ENCODE measurements around the gene GLIS1. TPM values are rescaled to one million over a fixed set of nuclear protein-coding genes. Genes with fewer than 3 reads are reported as not detected.
"Not testable (repeated sequence)": the region's sequence is repeated elsewhere in the genome, so short reads cannot be mapped to it uniquely, and the experiment has no call there.

Gene GLIS1
- total RNA-seq, 1 donor from 2014 or later, result 1.6 TPM

- Mint-ChIP-seq H3K27me3 (ENCODE audit: low read depth) (peaks cover 20% of the 10 kb centered on the region), H3K4me1 (peaks cover 15% of the 10 kb centered on the region), H3K9me3 (no peaks in the 10 kb centered on the region), H3K27ac (no peak overlapping the region), H3K36me3 (no peaks in the 10 kb centered on the region), H3K4me3 (no peak overlapping the region)
- TF ChIP-seq CTCF (IDR thresholded peaks at IDR 0.05; ENCODE audit: unreplicated experiment), result no peak
- no peak for DNase-seq (ENCODE audit: low spot score in 2 of 2, unreplicated experiment in 2 of 2)
Observed at GRCh38 chr1:53652441-53653199, 86.3 kb downstream of the GLIS1 start.

- no peak for DNase-seq (ENCODE audit: low spot score in 2 of 2, unreplicated experiment in 2 of 2)
- Mint-ChIP-seq H3K27me3 (ENCODE audit: low read depth) (peaks cover 29% of the 10 kb centered on the region), H3K4me3 (no peak overlapping the region), H3K27ac (no peak overlapping the region), H3K36me3 (no peaks in the 10 kb centered on the region), H3K9me3 (no peaks in the 10 kb centered on the region), H3K4me1 (peaks cover 10% of the 10 kb centered on the region)
- no peak for TF ChIP-seq CTCF (IDR thresholded peaks at IDR 0.05; ENCODE audit: unreplicated experiment)
Observed at GRCh38 chr1:53651356-53651755, 87.6 kb downstream of the GLIS1 start.

GRCh38 chr1:53648516-53648915 is 90.4 kb downstream of the GLIS1 start:
- no peak for TF ChIP-seq CTCF (IDR thresholded peaks at IDR 0.05; ENCODE audit: unreplicated experiment)
- DNase-seq (ENCODE audit: low spot score in 2 of 2, unreplicated experiment in 2 of 2), result no peak
- Mint-ChIP-seq H3K4me3 (no peak overlapping the region), H3K27me3 (ENCODE audit: low read depth) (peaks cover 21% of the 10 kb centered on the region), H3K36me3 (no peaks in the 10 kb centered on the region), H3K27ac (no peak overlapping the region), H3K4me1 (peaks cover 6% of the 10 kb centered on the region), H3K9me3 (no peaks in the 10 kb centered on the region)

GRCh38 chr1:53647915-53648314 is 91.0 kb downstream of the GLIS1 start:
- H3K36me3 Mint-ChIP-seq; H3K4me1 Mint-ChIP-seq; H3K4me3 Mint-ChIP-seq; H3K27ac Mint-ChIP-seq; DNase-seq (ENCODE audit: low spot score in 2 of 2, unreplicated experiment in 2 of 2); H3K9me3 Mint-ChIP-seq: not testable (repeated sequence)
- H3K27me3 Mint-ChIP-seq (ENCODE audit: low read depth), result peaks cover 15% of the 10 kb centered on the region

GRCh38 chr1:53646732-53647131 is 92.2 kb downstream of the GLIS1 start:
- H3K36me3 Mint-ChIP-seq, result no peaks in the 10 kb centered on the region
- no peaks in the 10 kb centered on the region for H3K9me3 Mint-ChIP-seq
- no peak overlapping the region for H3K4me3 Mint-ChIP-seq
- H3K27me3 Mint-ChIP-seq (ENCODE audit: low read depth), result peaks cover 11% of the 10 kb centered on the region
- DNase-seq (ENCODE audit: low spot score in 2 of 2, unreplicated experiment in 2 of 2), result no peak
- peaks cover 12% of the 10 kb centered on the region for H3K4me1 Mint-ChIP-seq
- no peak for TF ChIP-seq CTCF (IDR thresholded peaks at IDR 0.05; ENCODE audit: unreplicated experiment)
- no peak overlapping the region for H3K27ac Mint-ChIP-seq

GRCh38 chr1:53645690-53646078 is 93.3 kb downstream of the GLIS1 start:
- Mint-ChIP-seq H3K9me3 (no peaks in the 10 kb centered on the region), H3K36me3 (no peaks in the 10 kb centered on the region), H3K4me1 (peaks cover 12% of the 10 kb centered on the region), H3K27ac (no peak overlapping the region), H3K27me3 (ENCODE audit: low read depth) (peaks cover 11% of the 10 kb centered on the region), H3K4me3 (no peak overlapping the region)
- no peak for DNase-seq (ENCODE audit: low spot score in 2 of 2, unreplicated experiment in 2 of 2)
- TF ChIP-seq CTCF (IDR thresholded peaks at IDR 0.05; ENCODE audit: unreplicated experiment), result no peak

Measured in mesothelial cell of epicardium (in vitro differentiated cells).